NT2/D1 (cell line): ENCODE results near the gene TKT.
A peak's percentile ranks its signal among the peaks of the same experiment; 100 is the strongest.
"Not testable (repeated sequence)": the region's sequence is repeated elsewhere in the genome, so short reads cannot be mapped to it uniquely, and the experiment has no call there.

Experiments used
- DNase-seq: peaks from one replicate; pipeline ENCODE4 v3.0.0-alpha.2; 2011; ENCODE audit warnings: low read depth, low spot score
- H3K27me3 ChIP-seq: 2 replicates; pipeline ENCODE4 v1.6.0; 2011; ENCODE audit warnings: mild to moderate bottlenecking; ENCODE audit not compliant: insufficient read length, insufficient read depth
- H3K36me3 ChIP-seq: 2 replicates; pipeline ENCODE4 v1.6.1; 2011; ENCODE audit warnings: mild to moderate bottlenecking, low read length, mixed read lengths; ENCODE audit not compliant: insufficient read depth, insufficient read length
- H3K4me1 ChIP-seq: 2 replicates; pipeline ENCODE4 v1.5.1; 2011; ENCODE audit not compliant: insufficient read depth, insufficient read length
- H3K4me3 ChIP-seq: 2 replicates; pipeline ENCODE4 v1.5.1; 2011; ENCODE audit warnings: low read depth; ENCODE audit not compliant: insufficient read length
- H3K9ac ChIP-seq: 2 replicates; pipeline ENCODE4 v1.6.0; 2011; ENCODE audit warnings: low read depth; ENCODE audit not compliant: insufficient read length
- H3K9me3 ChIP-seq: 2 replicates; pipeline ENCODE4 v1.5.1; 2011; ENCODE audit warnings: mild to moderate bottlenecking, low read length; ENCODE audit not compliant: insufficient read depth
- SUZ12 ChIP-seq: IDR thresholded peaks from 2 replicates; pipeline ENCODE4 v1.6.1; 2011; ENCODE audit not compliant: insufficient read length, insufficient read depth; ENCODE audit errors: extremely low read depth
- YY1 ChIP-seq: IDR thresholded peaks from 2 replicates; pipeline ENCODE4 v1.6.1; 2011; ENCODE audit not compliant: insufficient read length, insufficient read depth
- ZNF274 ChIP-seq: IDR thresholded peaks from 2 replicates; pipeline ENCODE4 v1.6.1; 2011; ENCODE audit warnings: mild to moderate bottlenecking, low read depth, low read length

TKT gene

GRCh38 chr3:53269888-53270880, 14.4 kb upstream of the TKT start:
- DNase-seq, result peak; percentile 94
- Histone ChIP-seq H3K27me3 (no peaks in the 10 kb centered on the region), H3K36me3 (no peaks in the 10 kb centered on the region), H3K4me3 (no peak overlapping the region), H3K9ac (peak overlapping the region; percentile 69), H3K4me1 (peaks cover 2% of the 10 kb centered on the region), H3K9me3 (no peaks in the 10 kb centered on the region)
- TF ChIP-seq SUZ12 (no peak), YY1 (no peak), ZNF274 (no peak)

- not testable (repeated sequence) for H3K9me3 ChIP-seq, DNase-seq, H3K4me3 ChIP-seq, H3K27me3 ChIP-seq, H3K4me1 ChIP-seq, H3K36me3 ChIP-seq
- peak overlapping the region; percentile 59 for H3K9ac ChIP-seq
These were observed 13.4 kb upstream of the TKT start for GRCh38 chr3:53269193-53269592.

- Histone ChIP-seq H3K9me3 (no peaks in the 10 kb centered on the region), H3K4me3 (no peak overlapping the region), H3K36me3 (no peaks in the 10 kb centered on the region), H3K27me3 (no peaks in the 10 kb centered on the region), H3K9ac (no peak overlapping the region), H3K4me1 (peaks cover 2% of the 10 kb centered on the region)
- TF ChIP-seq SUZ12 (no peak), ZNF274 (no peak), YY1 (no peak)
- DNase-seq, result no peak
These were observed 11.9 kb upstream of the TKT start for GRCh38 chr3:53267766-53268165.

GRCh38 chr3:53264718-53265117, 8.9 kb upstream of the TKT start:
- Histone ChIP-seq H3K27me3 (no peaks in the 10 kb centered on the region), H3K4me3 (no peak overlapping the region), H3K9ac (peak overlapping the region; percentile 23), H3K36me3 (no peaks in the 10 kb centered on the region), H3K4me1 (peaks cover 14% of the 10 kb centered on the region), H3K9me3 (no peaks in the 10 kb centered on the region)
- no peak for TF ChIP-seq ZNF274
- no peak for TF ChIP-seq YY1
- TF ChIP-seq SUZ12, result no peak
- no peak for DNase-seq

DNA sequence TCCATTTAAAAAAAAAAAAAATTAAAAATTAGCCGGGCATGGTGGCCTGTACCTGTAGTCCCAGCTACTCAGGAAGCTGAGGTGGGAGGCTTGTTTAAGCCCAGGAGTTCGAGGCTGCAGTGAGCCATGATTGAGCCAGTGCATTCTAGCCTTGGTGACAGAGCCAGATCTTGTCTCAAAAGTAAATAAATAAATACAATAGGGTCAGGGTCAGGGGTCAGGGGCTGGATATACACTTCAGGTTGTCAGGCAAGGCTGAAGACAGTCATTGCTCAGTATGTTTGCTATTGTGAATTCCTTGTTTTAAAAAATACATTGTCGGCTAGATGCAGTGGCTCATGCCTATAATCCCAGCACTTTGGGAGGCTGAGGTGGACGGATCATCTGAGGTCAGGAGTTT, 8.1 kb upstream of the TKT start:
- Histone ChIP-seq H3K9ac (no peak overlapping the region), H3K36me3 (no peaks in the 10 kb centered on the region), H3K27me3 (no peaks in the 10 kb centered on the region), H3K4me3 (no peak overlapping the region), H3K4me1 (peaks cover 18% of the 10 kb centered on the region), H3K9me3 (no peaks in the 10 kb centered on the region)
- no peak for DNase-seq
- no peak for TF ChIP-seq SUZ12
- TF ChIP-seq YY1, result no peak
- TF ChIP-seq ZNF274, result no peak

GRCh38 chr3:53261712-53262111, 5.9 kb upstream of the TKT start:
- TF ChIP-seq YY1 (no peak), ZNF274 (no peak), SUZ12 (no peak)
- no peak for DNase-seq
- Histone ChIP-seq H3K27me3 (no peaks in the 10 kb centered on the region), H3K4me3 (no peak overlapping the region), H3K4me1 (peaks cover 30% of the 10 kb centered on the region), H3K36me3 (no peaks in the 10 kb centered on the region), H3K9ac (peak overlapping the region; percentile 33), H3K9me3 (no peaks in the 10 kb centered on the region)

DNA sequence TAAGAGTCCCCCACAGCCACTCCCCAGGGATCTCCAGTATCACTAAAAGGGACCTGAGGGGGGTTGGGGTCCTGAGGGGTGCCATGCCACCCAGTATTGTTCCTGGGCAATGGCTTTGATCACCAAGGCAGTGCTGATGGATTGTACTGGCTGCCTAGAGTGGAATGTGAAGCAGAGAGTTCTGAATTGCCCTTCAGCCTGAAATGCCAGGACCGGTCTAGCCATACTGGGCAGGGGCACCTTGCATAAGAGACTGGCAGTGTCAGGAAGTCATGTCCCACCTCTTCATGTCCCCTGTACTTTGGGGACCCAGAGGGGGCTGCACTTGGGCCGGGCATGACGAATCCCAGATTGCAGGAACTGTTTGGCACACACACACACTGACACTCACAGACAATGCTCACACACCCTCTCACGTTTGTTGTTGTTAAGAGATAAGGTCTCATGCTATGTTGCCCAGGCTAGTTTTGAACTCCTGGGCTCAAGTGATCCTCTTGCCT, 4.5 kb upstream of the TKT start:
- peaks cover 1% of the 10 kb centered on the region for H3K36me3 ChIP-seq
- no peaks in the 10 kb centered on the region for H3K27me3 ChIP-seq
- peak overlapping the region; percentile 36 for H3K9ac ChIP-seq
- no peak for TF ChIP-seq ZNF274
- TF ChIP-seq YY1, result no peak
- no peak for TF ChIP-seq SUZ12
- H3K4me1 ChIP-seq, result peaks cover 33% of the 10 kb centered on the region
- no peak overlapping the region for H3K4me3 ChIP-seq
- DNase-seq, result no peak
- H3K9me3 ChIP-seq, result no peaks in the 10 kb centered on the region
